HEK293 (cell line): Measurements from ENCODE around the gene TMEM164.

Experiments
- CTCF ChIA-PET: fragments of 350-600 bp; formaldehyde crosslinking; extraction: SDS; loops from one replicate; lab custom pipeline; 2021; ENCODE audit warnings: antibody characterized with exemption; lab: Yijun Ruan, JAX
- POLR2A ChIA-PET: fragments of 300-600 bp; formaldehyde crosslinking; extraction: SDS; loops from one replicate; lab custom pipeline; 2020; ENCODE audit warnings: antibody characterized with exemption, inconsistent platforms; lab: Yijun Ruan, JAX
- H3K27ac ChIP-seq: fragments of 200-500 bp; sonication (Bioruptor generic); 2 replicates; pipeline ENCODE4 v1.5.1; 2014; ENCODE audit warnings: low read depth, low read length, control low read depth, inconsistent platforms; ENCODE audit errors: extremely low read depth
- H3K36me3 ChIP-seq, 2 experiments: fragments of 200-500 bp in 1 of 2; sonication (Bioruptor generic) in 1 of 2; 1 replicate in 1 of 2; 2 replicates in 1 of 2; pipeline ENCODE4 v1.5.1; 2014 to 2017; ENCODE audit warnings: inconsistent platforms in 2 of 2, low read length in 2 of 2; ENCODE audit not compliant: control insufficient read depth in 2 of 2, insufficient read depth in 1 of 2
- H3K4me1 ChIP-seq: fragments of 200-500 bp; sonication (Bioruptor generic); 2 replicates; pipeline ENCODE4 v1.5.1; 2014; ENCODE audit warnings: mild to moderate bottlenecking, low read length, inconsistent platforms; ENCODE audit not compliant: control insufficient read depth, insufficient read depth
- H3K4me3 ChIP-seq: 2 replicates; pipeline ENCODE4 v1.5.1; 2011; ENCODE audit warnings: low read depth, mild to moderate bottlenecking, control low read depth, low read length, moderate library complexity
- H3K9me3 ChIP-seq: fragments of 200-500 bp; sonication (Bioruptor generic); 2 replicates; pipeline ENCODE4 v1.5.1; 2014; ENCODE audit warnings: low read depth, low read length, inconsistent platforms; ENCODE audit not compliant: control insufficient read depth, insufficient read depth
- FEZF1 ChIP-seq: fragments of 450-650 bp; formaldehyde crosslinking; IDR thresholded peaks from 2 replicates; pipeline ENCODE4 v1.5.1; 2016; ENCODE audit warnings: missing biosample characterization, missing genetic modification characterization
- MZF1 ChIP-seq: fragments of 450-650 bp; formaldehyde crosslinking; IDR thresholded peaks from 2 replicates; pipeline ENCODE4 v1.5.1; 2017; ENCODE audit warnings: missing biosample characterization, missing genetic modification characterization, borderline replicate concordance
- OSR2 ChIP-seq: fragments of 450-650 bp; formaldehyde crosslinking; IDR thresholded peaks from 2 replicates; pipeline ENCODE4 v1.5.1; 2016; ENCODE audit warnings: missing biosample characterization, missing genetic modification characterization
- SALL2 ChIP-seq: fragments of 450-650 bp; formaldehyde crosslinking; IDR thresholded peaks from 2 replicates; pipeline ENCODE4 v1.5.0; 2017; ENCODE audit warnings: missing biosample characterization, mild to moderate bottlenecking, missing genetic modification characterization, borderline replicate concordance
- ZBTB7A ChIP-seq: fragments of 450-650 bp; formaldehyde crosslinking; IDR thresholded peaks from 2 replicates; pipeline ENCODE4 v1.5.1; 2016; ENCODE audit warnings: low read depth, missing biosample characterization, missing genetic modification characterization
- ZNF2 ChIP-seq: fragments of 450-650 bp; formaldehyde crosslinking; IDR thresholded peaks from 2 replicates; pipeline ENCODE4 v1.5.1; 2016; ENCODE audit warnings: missing biosample characterization, missing genetic modification characterization
- ZNF335 ChIP-seq: fragments of 450-650 bp; formaldehyde crosslinking; conservative IDR thresholded peaks from 2 replicates; pipeline ENCODE4 v1.5.1; 2016; ENCODE audit warnings: missing biosample characterization, missing genetic modification characterization
- ZNF350 ChIP-seq: fragments of 450-650 bp; formaldehyde crosslinking; IDR thresholded peaks from 2 replicates; pipeline ENCODE4 v1.5.0; 2017; ENCODE audit warnings: missing biosample characterization, mild to moderate bottlenecking, missing genetic modification characterization
- ZNF354C ChIP-seq: fragments of 450-650 bp; formaldehyde crosslinking; IDR thresholded peaks from 2 replicates; pipeline ENCODE4 v1.5.1; 2016; ENCODE audit warnings: missing biosample characterization, missing genetic modification characterization, low read depth, borderline replicate concordance
- ZNF473 ChIP-seq: fragments of 450-650 bp; formaldehyde crosslinking; IDR thresholded peaks from 2 replicates; pipeline ENCODE4 v1.5.1; 2017; ENCODE audit warnings: missing biosample characterization, missing genetic modification characterization
- ZNF48 ChIP-seq: fragments of 450-650 bp; formaldehyde crosslinking; IDR thresholded peaks from 2 replicates; pipeline ENCODE4 v1.5.1; 2016; ENCODE audit warnings: missing biosample characterization, missing genetic modification characterization
- ZNF555 ChIP-seq: fragments of 450-650 bp; formaldehyde crosslinking; conservative IDR thresholded peaks from 2 replicates; pipeline ENCODE4 v1.5.1; 2017; ENCODE audit warnings: missing biosample characterization, mild to moderate bottlenecking, missing genetic modification characterization, inconsistent platforms
- ZNF670 ChIP-seq: fragments of 450-650 bp; formaldehyde crosslinking; IDR thresholded peaks from 2 replicates; pipeline ENCODE4 v1.5.1; 2016; ENCODE audit warnings: missing biosample characterization, missing genetic modification characterization, low read depth
- ZNF776 ChIP-seq: fragments of 450-650 bp; formaldehyde crosslinking; IDR thresholded peaks from 2 replicates; pipeline ENCODE4 v1.5.0; 2017; ENCODE audit warnings: missing biosample characterization, missing genetic modification characterization, borderline replicate concordance
- TF ChIP-seq, protein P1 (sequence below): fragments of 450-650 bp; formaldehyde crosslinking; IDR thresholded peaks from 2 replicates; pipeline ENCODE4 v1.5.1; 2017; ENCODE audit warnings: missing biosample characterization, missing genetic modification characterization
- TF ChIP-seq, protein P2 (sequence below): fragments of 450-650 bp; formaldehyde crosslinking; IDR thresholded peaks from 2 replicates; pipeline ENCODE4 v1.5.1; 2016; ENCODE audit warnings: missing biosample characterization, missing genetic modification characterization
- TF ChIP-seq, protein P3 (sequence below): fragments of 450-650 bp; formaldehyde crosslinking; IDR thresholded peaks from 2 replicates; pipeline ENCODE4 v1.5.1; 2017; ENCODE audit warnings: missing biosample characterization, missing genetic modification characterization

The TMEM164 gene

DNA sequence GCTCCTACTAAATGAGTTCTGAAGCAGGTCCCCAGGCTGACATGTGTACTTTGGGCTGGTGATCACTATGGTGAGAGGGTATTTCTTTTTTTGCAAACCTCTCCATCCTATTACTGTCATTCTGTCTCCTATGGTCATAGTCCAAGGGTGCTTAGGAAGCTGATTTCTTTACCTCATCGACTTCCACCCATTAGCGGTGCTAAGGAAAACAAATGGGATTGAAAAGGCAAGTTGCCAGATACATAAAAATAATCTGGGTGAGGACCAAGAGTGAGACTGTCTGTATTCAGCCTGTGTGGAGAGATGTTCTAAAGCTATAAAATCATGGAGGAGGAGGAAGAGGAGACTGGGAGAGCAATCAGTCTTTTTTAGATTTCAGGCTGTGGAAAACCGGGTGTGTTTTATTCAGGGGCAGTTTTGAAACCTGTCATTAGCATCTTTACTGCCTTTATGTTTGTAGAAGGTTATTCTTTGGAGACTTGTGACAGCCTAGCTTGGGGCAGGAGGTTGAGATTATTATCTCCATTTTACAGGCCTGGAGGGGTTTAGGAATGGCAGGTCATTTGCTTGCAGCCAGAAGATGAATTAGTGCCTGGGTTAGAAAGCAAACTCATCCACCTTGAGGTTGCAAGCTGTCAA, 1.9 kb downstream of the TMEM164 start (continued):
- TF ChIP-seq ZNF354C (tag by site-specific recombination) (no peak), FEZF1 (tag by site-specific recombination) (peak; percentile 11; the same call in 1 of the 2 replicates), OSR2 (tag by site-specific recombination) (peak; percentile 35; the same call in 1 of the 2 replicates), ZNF555 (tag by site-specific recombination) (no peak), ZNF350 (tag by site-specific recombination) (no peak), SALL2 (no peak), ZNF473 (tag by site-specific recombination) (no peak), ZBTB7A (tag by site-specific recombination) (no peak), ZNF335 (tag by site-specific recombination) (peak; percentile 49), MZF1 (tag by site-specific recombination) (no peak), ZNF670 (no peak), ZNF48 (tag by site-specific recombination) (no peak), ZNF776 (tag by site-specific recombination) (no peak)
- TF ChIP-seq, protein P1, sequence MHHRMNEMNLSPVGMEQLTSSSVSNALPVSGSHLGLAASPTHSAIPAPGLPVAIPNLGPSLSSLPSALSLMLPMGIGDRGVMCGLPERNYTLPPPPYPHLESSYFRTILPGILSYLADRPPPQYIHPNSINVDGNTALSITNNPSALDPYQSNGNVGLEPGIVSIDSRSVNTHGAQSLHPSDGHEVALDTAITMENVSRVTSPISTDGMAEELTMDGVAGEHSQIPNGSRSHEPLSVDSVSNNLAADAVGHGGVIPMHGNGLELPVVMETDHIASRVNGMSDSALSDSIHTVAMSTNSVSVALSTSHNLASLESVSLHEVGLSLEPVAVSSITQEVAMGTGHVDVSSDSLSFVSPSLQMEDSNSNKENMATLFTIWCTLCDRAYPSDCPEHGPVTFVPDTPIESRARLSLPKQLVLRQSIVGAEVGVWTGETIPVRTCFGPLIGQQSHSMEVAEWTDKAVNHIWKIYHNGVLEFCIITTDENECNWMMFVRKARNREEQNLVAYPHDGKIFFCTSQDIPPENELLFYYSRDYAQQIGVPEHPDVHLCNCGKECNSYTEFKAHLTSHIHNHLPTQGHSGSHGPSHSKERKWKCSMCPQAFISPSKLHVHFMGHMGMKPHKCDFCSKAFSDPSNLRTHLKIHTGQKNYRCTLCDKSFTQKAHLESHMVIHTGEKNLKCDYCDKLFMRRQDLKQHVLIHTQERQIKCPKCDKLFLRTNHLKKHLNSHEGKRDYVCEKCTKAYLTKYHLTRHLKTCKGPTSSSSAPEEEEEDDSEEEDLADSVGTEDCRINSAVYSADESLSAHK (tag by site-specific recombination) = no peak
- TF ChIP-seq, protein P2, sequence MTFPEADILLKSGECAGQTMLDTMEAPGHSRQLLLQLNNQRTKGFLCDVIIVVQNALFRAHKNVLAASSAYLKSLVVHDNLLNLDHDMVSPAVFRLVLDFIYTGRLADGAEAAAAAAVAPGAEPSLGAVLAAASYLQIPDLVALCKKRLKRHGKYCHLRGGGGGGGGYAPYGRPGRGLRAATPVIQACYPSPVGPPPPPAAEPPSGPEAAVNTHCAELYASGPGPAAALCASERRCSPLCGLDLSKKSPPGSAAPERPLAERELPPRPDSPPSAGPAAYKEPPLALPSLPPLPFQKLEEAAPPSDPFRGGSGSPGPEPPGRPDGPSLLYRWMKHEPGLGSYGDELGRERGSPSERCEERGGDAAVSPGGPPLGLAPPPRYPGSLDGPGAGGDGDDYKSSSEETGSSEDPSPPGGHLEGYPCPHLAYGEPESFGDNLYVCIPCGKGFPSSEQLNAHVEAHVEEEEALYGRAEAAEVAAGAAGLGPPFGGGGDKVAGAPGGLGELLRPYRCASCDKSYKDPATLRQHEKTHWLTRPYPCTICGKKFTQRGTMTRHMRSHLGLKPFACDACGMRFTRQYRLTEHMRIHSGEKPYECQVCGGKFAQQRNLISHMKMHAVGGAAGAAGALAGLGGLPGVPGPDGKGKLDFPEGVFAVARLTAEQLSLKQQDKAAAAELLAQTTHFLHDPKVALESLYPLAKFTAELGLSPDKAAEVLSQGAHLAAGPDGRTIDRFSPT = no peak

DNA sequence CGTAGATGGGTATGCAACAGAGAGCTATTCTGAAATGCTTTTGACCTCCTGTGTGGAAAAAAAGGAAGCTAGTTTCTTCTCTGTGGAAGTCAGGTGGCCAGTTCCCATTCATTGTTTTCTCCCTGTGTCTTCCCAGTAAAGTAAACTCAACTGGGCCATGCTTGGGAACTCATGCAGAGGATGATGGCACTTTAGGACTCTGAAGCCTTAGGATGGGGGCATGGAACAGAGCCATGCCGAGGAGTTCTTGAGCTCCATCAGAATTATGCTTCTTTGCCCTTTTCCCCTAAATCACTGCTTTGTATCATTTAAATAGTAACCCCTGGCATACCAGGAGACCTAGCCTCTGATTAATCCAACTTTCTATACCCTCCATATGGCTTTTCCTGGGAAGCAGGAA, 3.2 kb downstream of the TMEM164 start:
- ChIA-PET POLR2A (no interaction called here), CTCF (interaction anchor here (2.3 kb wide), 1 partner anchor 140 kb away, joined by 8 read pairs; no protein-coding TSS in a partner anchor)
- TF ChIP-seq, protein P3, sequence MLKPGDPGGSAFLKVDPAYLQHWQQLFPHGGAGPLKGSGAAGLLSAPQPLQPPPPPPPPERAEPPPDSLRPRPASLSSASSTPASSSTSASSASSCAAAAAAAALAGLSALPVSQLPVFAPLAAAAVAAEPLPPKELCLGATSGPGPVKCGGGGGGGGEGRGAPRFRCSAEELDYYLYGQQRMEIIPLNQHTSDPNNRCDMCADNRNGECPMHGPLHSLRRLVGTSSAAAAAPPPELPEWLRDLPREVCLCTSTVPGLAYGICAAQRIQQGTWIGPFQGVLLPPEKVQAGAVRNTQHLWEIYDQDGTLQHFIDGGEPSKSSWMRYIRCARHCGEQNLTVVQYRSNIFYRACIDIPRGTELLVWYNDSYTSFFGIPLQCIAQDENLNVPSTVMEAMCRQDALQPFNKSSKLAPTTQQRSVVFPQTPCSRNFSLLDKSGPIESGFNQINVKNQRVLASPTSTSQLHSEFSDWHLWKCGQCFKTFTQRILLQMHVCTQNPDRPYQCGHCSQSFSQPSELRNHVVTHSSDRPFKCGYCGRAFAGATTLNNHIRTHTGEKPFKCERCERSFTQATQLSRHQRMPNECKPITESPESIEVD (tag by site-specific recombination) = no peak
- no peak for TF ChIP-seq ZNF2 (tag by site-specific recombination)
- Histone ChIP-seq H3K27ac (no peak overlapping the region), H3K9me3 (no peaks in the 10 kb centered on the region), H3K4me1 (peaks cover 3% of the 10 kb centered on the region), H3K36me3 (peaks cover 0 to 4% of the 10 kb centered on the region in 2 experiments; a peak in 1 of 3 replicates), H3K4me3 (no peak overlapping the region)
